Neural cell (in vitro differentiated cells): ENCODE measurements around the gene RAPGEFL1.

ENCODE experiments used
- EP300 ChIP-seq: fragments of 450-650 bp; conservative IDR thresholded peaks from 2 replicates; pipeline ENCODE4 v1.6.1; 2014; ENCODE audit warnings: antibody characterized with exemption, mild to moderate bottlenecking, moderate library complexity; ENCODE audit not compliant: poor library complexity, severe bottlenecking
- EZH2 ChIP-seq: fragments of 200-600, 300-800 bp; shearing (Covaris generic), sonication (generic); IDR thresholded peaks from 2 replicates; pipeline ENCODE4 v1.6.1; 2014; ENCODE audit warnings: antibody characterized with exemption, low read length, borderline replicate concordance, mild to moderate bottlenecking; ENCODE audit not compliant: insufficient read depth, poor library complexity, severe bottlenecking
- POLR2AphosphoS5 ChIP-seq: IDR thresholded peaks from 2 replicates; pipeline ENCODE4 v1.6.1; 2012
- RAD21 ChIP-seq: fragments of 450-650 bp; conservative IDR thresholded peaks from 2 replicates; pipeline ENCODE4 v1.6.1; 2014; ENCODE audit warnings: antibody characterized with exemption, mild to moderate bottlenecking, moderate library complexity
- TF ChIP-seq, protein P1 (sequence below): fragments of 450-650 bp; IDR thresholded peaks from 2 replicates; pipeline ENCODE4 v1.5.1; 2014; ENCODE audit warnings: antibody characterized with exemption, mild to moderate bottlenecking, moderate library complexity; ENCODE audit not compliant: poor library complexity, severe bottlenecking

DNA sequence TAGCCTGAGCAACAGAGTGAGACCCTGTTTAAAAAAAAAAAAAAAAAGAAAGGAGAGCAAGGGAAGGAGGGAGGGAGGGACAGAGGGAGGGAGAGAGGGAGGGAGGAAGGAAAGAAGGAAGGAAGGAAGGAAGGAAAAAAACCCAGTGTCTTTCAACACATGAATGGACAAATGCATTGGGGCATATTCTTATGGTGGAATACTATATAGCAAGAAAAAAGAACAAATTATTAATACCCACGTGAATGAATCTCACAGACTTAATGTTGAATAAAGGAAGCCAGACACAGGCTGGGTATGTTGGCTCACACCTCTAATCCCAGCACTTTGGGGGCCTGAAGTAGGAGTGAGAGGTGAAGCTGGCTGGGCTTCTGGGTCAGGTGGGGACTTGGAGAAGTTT is 20.3 kb downstream of the RAPGEFL1 start:
- TF ChIP-seq, protein P1, sequence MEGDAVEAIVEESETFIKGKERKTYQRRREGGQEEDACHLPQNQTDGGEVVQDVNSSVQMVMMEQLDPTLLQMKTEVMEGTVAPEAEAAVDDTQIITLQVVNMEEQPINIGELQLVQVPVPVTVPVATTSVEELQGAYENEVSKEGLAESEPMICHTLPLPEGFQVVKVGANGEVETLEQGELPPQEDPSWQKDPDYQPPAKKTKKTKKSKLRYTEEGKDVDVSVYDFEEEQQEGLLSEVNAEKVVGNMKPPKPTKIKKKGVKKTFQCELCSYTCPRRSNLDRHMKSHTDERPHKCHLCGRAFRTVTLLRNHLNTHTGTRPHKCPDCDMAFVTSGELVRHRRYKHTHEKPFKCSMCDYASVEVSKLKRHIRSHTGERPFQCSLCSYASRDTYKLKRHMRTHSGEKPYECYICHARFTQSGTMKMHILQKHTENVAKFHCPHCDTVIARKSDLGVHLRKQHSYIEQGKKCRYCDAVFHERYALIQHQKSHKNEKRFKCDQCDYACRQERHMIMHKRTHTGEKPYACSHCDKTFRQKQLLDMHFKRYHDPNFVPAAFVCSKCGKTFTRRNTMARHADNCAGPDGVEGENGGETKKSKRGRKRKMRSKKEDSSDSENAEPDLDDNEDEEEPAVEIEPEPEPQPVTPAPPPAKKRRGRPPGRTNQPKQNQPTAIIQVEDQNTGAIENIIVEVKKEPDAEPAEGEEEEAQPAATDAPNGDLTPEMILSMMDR, result no peak
- TF ChIP-seq RAD21, result no peak
- no peak for TF ChIP-seq POLR2AphosphoS5
- no peak for TF ChIP-seq EZH2
- TF ChIP-seq EP300, result no peak
